ENCODE measurements around the gene PLEKHN1. TPM values are rescaled to one million over a fixed set of nuclear protein-coding genes. Genes with fewer than 3 reads are reported as not detected.

Gene PLEKHN1
- total and polyA plus RNA-seq, 2 donors (not counting 3 experiments of a cell fraction or from before 2014, with no cell fraction given) = 0.29 to 0.88 TPM

DNA sequence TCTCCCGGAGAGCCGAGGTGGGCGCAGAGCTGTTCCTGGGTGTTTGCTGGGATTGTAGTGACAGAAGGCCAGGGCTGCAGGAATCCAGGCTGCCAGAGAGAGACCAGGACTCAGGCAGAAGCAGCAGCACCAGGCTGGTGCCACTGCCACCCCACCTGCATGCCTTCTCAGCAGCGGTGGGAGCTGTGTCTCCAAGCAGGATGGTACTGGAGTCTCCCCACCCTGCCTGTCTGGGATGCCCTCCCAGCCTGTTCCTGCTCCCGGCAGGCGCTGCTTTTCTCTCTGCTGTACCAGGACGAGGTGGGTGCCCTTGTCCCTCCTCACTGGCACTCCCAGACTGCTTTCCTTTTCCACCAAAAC is 38.1 kb downstream of the PLEKHN1 start:
- peaks cover 0 to 2% of the 10 kb centered on the region in 2 experiments for H3K27me3 ChIP-seq (ENCODE audit: control insufficient read depth in 2 of 2, insufficient read depth in 2 of 2, low read length in 2 of 2)
- H3K4me3 ChIP-seq (replicated peaks in 1 of 3; ENCODE audit: insufficient read depth in 1 of 3, low read depth in 1 of 3, low read length in 3 of 3) = no peak overlapping the region
- H2AFZ ChIP-seq (ENCODE audit: low read depth, low read length) = no peak overlapping the region
- no peak for DNase-seq (ENCODE audit: low read depth, low spot score)
- H3K4me1 ChIP-seq (ENCODE audit: control insufficient read depth, extremely low read depth, insufficient read depth, low read length) = peaks cover 16% of the 10 kb centered on the region
- TF ChIP-seq POLR2AphosphoS5 (IDR thresholded peaks at IDR 0.05; ENCODE audit: insufficient read depth, low read depth, low read length) = no peak
- TF ChIP-seq POLR2A (IDR thresholded peaks at IDR 0.05; ENCODE audit: low read depth, low read length) = no peak
- TF ChIP-seq, protein P1, sequence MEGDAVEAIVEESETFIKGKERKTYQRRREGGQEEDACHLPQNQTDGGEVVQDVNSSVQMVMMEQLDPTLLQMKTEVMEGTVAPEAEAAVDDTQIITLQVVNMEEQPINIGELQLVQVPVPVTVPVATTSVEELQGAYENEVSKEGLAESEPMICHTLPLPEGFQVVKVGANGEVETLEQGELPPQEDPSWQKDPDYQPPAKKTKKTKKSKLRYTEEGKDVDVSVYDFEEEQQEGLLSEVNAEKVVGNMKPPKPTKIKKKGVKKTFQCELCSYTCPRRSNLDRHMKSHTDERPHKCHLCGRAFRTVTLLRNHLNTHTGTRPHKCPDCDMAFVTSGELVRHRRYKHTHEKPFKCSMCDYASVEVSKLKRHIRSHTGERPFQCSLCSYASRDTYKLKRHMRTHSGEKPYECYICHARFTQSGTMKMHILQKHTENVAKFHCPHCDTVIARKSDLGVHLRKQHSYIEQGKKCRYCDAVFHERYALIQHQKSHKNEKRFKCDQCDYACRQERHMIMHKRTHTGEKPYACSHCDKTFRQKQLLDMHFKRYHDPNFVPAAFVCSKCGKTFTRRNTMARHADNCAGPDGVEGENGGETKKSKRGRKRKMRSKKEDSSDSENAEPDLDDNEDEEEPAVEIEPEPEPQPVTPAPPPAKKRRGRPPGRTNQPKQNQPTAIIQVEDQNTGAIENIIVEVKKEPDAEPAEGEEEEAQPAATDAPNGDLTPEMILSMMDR (IDR thresholded peaks at IDR 0.05; ENCODE audit: extremely low read depth in 1 of 2, insufficient read depth in 1 of 2, low read depth in 1 of 2, low read length in 2 of 2) = no peak
- TF ChIP-seq, protein P2, sequence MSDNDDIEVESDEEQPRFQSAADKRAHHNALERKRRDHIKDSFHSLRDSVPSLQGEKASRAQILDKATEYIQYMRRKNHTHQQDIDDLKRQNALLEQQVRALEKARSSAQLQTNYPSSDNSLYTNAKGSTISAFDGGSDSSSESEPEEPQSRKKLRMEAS (IDR thresholded peaks at IDR 0.05; ENCODE audit: insufficient read depth, insufficient read length) = no peak
- TF ChIP-seq MYC (IDR thresholded peaks at IDR 0.05; ENCODE audit: low read depth, low read length) = no peak
- no peak for TF ChIP-seq EZH2 (IDR thresholded peaks at IDR 0.05; ENCODE audit: borderline replicate concordance, low read depth, low read length, severe bottlenecking)
- TF ChIP-seq JUN (IDR thresholded peaks at IDR 0.05; ENCODE audit: borderline replicate concordance, insufficient read depth, insufficient read length, low read depth) = no peak
- no peak for TF ChIP-seq GATA2 (IDR thresholded peaks at IDR 0.05; ENCODE audit: insufficient read depth, insufficient read length, low read depth, low read length)
- no peak for TF ChIP-seq FOS (IDR thresholded peaks at IDR 0.05; ENCODE audit: borderline replicate concordance, insufficient read depth, low read length)
- CTCF ChIA-PET = interaction anchor here (1.2 to 5.7 kb wide), 3 partner anchors 10 to 60 kb away, joined by 4 to 41 read pairs (median 12); partner anchors contain the start of gene ISG15
- H3K9me1 ChIP-seq (replicated peaks; ENCODE audit: control insufficient read depth, extremely low read depth, insufficient read depth, low read length) = no peaks in the 10 kb centered on the region
- H3K4me2 ChIP-seq (ENCODE audit: insufficient read depth, low read length) = no peak overlapping the region
- no peak for FAIRE-seq
- H3K9ac ChIP-seq (replicated peaks; ENCODE audit: extremely low read depth, insufficient read depth, low read length) = no peak overlapping the region
- dilution Hi-C loops (cut with MboI; ENCODE audit: extremely low pct_ligation_motif_present, low sequenced_read_pairs) (no loop called here), intact Hi-C loops (cut with micrococcal nuclease) (no loop called here)
- no peaks in the 10 kb centered on the region for H3K9me3 ChIP-seq (replicated peaks; ENCODE audit: control insufficient read depth, insufficient read depth, low read length)
- no peaks in the 10 kb centered on the region for H4K20me1 ChIP-seq (replicated peaks; ENCODE audit: control insufficient read depth, extremely low read depth, insufficient read depth, low read length)
- H3K36me3 ChIP-seq (ENCODE audit: control insufficient read depth in 2 of 2, extremely low read depth in 1 of 2, insufficient read depth in 2 of 2, low read length in 2 of 2) = no peaks in the 10 kb centered on the region
- no peak overlapping the region for H3K27ac ChIP-seq (ENCODE audit: insufficient read depth, low read depth, low read length)
- H3K79me2 ChIP-seq (ENCODE audit: control insufficient read depth, insufficient read depth, low read length) = no peaks in the 10 kb centered on the region
- POLR2A ChIA-PET = no interaction called here
- no TSS peak for BruUV-seq (replicated peaks)

All from endothelial cell of umbilical vein (primary cell).